Calu3 (cell line): ENCODE measurements around the gene FCAMR. TPM values are rescaled to one million over a fixed set of nuclear protein-coding genes. Genes with fewer than 3 reads are reported as not detected.
A peak's percentile ranks its signal among the peaks of the same experiment; 100 is the strongest.

Experiments
- BruUV-seq: library from RNA; stranded (reverse); fragments of 400-500 nt; replicated peaks from 2 replicates; lab custom pipeline; 2021; lab: Mats Ljungman, UMichigan
- CTCF ChIA-PET: fragments of 300-600 bp; sonication (Branson Sonifier 250); formaldehyde crosslinking; loops from one replicate; lab custom pipeline; 2022; ENCODE audit warnings: antibody characterized with exemption; lab: Charles Lee
- DNase-seq: peaks from one replicate; pipeline ENCODE4 v3.0.0; 2022
- H3K27ac Mint-ChIP-seq: one replicate; pipeline ENCODE4 v1.8.0; 2022; ENCODE audit warnings: mixed read lengths; ENCODE audit not compliant: unreplicated experiment
- H3K27me3 Mint-ChIP-seq: one replicate; pipeline ENCODE4 v1.8.0; 2022; ENCODE audit warnings: mixed read lengths; ENCODE audit not compliant: unreplicated experiment
- H3K36me3 Mint-ChIP-seq: one replicate; pipeline ENCODE4 v1.8.0; 2022; ENCODE audit warnings: mild to moderate bottlenecking, moderate library complexity, mixed read lengths; ENCODE audit not compliant: insufficient read depth, unreplicated experiment
- H3K4me1 Mint-ChIP-seq: one replicate; pipeline ENCODE4 v1.8.0; 2022; ENCODE audit warnings: mild to moderate bottlenecking, low read depth, mixed read lengths; ENCODE audit not compliant: unreplicated experiment
- H3K4me3 Mint-ChIP-seq: one replicate; pipeline ENCODE4 v1.8.0; 2022; ENCODE audit warnings: mild to moderate bottlenecking, low read depth, moderate library complexity, mixed read lengths; ENCODE audit not compliant: unreplicated experiment
- H3K9me3 Mint-ChIP-seq: one replicate; pipeline ENCODE4 v1.8.0; 2022; ENCODE audit warnings: low read depth, mixed read lengths; ENCODE audit not compliant: unreplicated experiment
- intact Hi-C: fragments of 100-400 bp; cut with micrococcal nuclease; formaldehyde crosslinking; loops from one replicate; pipeline ENCODE4 v1.10.0; 2022; ENCODE audit not compliant: unreplicated experiment
- total RNA-seq: library from RNA; stranded (reverse); gene quantifications from 2 replicates; pipeline ENCODE4 v1.2.3, GENCODE V29; 2022
- TF ChIP-seq, protein P1 (sequence below): fragments of 200-600 bp; IDR thresholded peaks from one replicate; pipeline ENCODE4 v1.8.0; 2022; ENCODE audit warnings: antibody characterized with exemption; ENCODE audit not compliant: unreplicated experiment

The FCAMR gene
- total RNA-seq, 1 experiment from 2014 or later: not detected

DNA sequence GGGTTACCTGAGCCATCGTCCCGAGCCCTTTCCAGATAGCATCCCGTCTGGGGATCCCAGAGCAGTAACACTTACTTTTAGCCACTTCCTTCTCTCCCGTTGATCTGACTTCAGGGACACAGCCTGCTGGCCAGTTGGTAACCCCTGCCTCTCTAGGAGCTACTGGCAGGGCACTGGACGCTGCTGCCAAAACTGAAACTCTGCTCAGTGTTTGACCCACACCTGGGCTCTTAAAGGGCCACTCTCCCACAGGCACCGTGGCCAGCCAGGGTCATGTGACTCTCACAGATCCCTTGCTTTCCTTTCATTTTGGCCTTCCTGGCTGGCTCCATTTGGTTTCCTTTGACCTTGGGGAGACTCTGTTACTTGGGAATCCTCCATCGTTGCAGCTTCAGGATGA is 24.0 kb downstream of the FCAMR start, which contains the start of gene PIGR:
Gene PIGR, minus strand, starts transcription at position 206 of the 400 bp plus-strand sequence. CDS start 5,935 bp downstream, outside the sequence.
- Mint-ChIP-seq H3K36me3 (peaks cover 25% of the 10 kb centered on the region), H3K4me1 (peaks cover 89% of the 10 kb centered on the region), H3K27me3 (no peaks in the 10 kb centered on the region), H3K4me3 (peak within 1 kb of the TSS; percentile 61), H3K9me3 (no peaks in the 10 kb centered on the region), H3K27ac (peak within 1 kb of the TSS; percentile 58)
- intact Hi-C loops: no loop called here
- TF ChIP-seq, protein P1, sequence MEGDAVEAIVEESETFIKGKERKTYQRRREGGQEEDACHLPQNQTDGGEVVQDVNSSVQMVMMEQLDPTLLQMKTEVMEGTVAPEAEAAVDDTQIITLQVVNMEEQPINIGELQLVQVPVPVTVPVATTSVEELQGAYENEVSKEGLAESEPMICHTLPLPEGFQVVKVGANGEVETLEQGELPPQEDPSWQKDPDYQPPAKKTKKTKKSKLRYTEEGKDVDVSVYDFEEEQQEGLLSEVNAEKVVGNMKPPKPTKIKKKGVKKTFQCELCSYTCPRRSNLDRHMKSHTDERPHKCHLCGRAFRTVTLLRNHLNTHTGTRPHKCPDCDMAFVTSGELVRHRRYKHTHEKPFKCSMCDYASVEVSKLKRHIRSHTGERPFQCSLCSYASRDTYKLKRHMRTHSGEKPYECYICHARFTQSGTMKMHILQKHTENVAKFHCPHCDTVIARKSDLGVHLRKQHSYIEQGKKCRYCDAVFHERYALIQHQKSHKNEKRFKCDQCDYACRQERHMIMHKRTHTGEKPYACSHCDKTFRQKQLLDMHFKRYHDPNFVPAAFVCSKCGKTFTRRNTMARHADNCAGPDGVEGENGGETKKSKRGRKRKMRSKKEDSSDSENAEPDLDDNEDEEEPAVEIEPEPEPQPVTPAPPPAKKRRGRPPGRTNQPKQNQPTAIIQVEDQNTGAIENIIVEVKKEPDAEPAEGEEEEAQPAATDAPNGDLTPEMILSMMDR: no peak
- CTCF ChIA-PET: interaction anchor here (1.0 to 1.7 kb wide), 3 partner anchors 8 to 37 kb away, joined by 3 to 4 read pairs (median 4); no protein-coding TSS in a partner anchor
- BruUV-seq: no TSS peak
- peak; percentile 40 for DNase-seq

DNA sequence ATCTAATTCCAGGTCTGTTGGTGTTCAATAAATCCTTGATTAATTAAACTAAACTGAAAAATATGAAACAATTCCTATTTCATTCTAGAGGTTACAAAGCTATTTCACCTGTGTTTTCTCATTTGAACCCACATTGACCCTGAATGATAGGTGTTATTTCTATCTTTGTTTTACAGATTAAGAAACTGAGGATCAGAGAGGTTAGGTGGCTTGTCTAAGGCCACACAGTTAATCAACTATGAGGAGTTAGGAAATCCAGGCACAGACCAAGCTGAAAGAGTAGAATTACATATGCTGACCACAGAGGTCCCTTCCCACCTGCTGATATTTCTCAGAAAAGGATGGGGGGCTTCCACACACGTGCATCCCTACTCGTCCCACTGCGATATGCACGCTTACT is 24.5 kb downstream of the FCAMR start:
- Mint-ChIP-seq H3K4me1 (peaks cover 89% of the 10 kb centered on the region), H3K36me3 (peaks cover 29% of the 10 kb centered on the region), H3K27me3 (no peaks in the 10 kb centered on the region), H3K9me3 (no peaks in the 10 kb centered on the region), H3K27ac (peak overlapping the region; percentile 58), H3K4me3 (peak overlapping the region; percentile 61)
- TF ChIP-seq, protein P1: no peak
- BruUV-seq: TSS peak; percentile 52
- no peak for DNase-seq
- intact Hi-C loops: no loop called here
- CTCF ChIA-PET: interaction anchor here (1.0 to 1.7 kb wide), 2 partner anchors 9 to 37 kb away, joined by 4 read pairs; no protein-coding TSS in a partner anchor

DNA sequence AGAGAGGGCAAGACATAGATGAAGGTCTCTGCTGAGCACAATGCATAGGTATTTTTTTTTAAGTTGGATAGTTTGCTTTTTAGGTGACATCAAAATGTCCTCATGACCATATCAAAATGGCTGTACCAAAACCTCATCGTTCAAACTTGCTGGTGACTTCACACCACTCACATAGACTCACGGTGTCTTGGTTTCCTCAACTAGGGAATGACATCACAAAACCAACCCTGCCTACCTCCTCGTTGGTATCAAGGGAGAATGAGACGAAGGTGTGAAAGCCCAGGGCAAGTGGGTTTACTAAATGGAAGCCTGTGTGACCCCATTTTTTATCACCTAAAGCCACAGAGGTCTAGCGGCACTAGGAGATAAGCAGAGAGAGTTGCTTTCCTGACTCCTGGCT is 25.6 kb downstream of the FCAMR start:
- intact Hi-C loops: no loop called here

DNA sequence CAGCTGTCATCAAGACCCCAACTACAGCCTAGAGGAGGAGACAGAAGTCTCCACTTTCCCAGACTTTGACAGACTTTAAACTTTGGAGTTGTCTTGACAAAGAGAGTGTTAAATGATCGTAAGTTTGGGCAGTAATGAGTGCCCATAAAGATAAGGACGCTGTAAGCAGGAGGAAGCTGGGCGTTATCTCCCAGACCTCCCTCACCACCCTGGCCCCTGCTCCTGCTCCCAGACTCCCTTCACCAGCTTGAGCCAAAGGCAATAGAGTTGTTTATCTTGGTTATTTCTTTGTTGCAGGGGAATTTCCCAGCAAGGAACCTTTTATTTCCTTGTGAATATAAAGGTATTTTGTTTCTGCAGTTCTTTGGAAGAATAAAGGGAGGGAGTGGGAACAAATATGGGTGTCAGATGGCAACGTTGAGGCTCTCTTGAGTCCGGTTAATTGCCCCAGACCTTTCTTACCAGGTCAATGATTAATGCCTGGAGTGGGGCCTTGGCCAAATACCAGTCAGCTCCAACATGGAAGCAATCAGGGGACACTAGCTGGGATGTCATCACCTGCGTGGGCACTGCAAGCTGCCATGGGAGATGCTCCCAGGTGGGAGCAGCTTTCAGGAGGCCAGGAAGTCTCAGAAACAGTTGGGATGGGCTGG is 28.4 kb downstream of the FCAMR start:
- Mint-ChIP-seq H3K4me3 (peak overlapping the region; percentile 18), H3K9me3 (no peaks in the 10 kb centered on the region), H3K27me3 (no peaks in the 10 kb centered on the region), H3K27ac (peak overlapping the region; percentile 86), H3K36me3 (peaks cover 37% of the 10 kb centered on the region), H3K4me1 (peaks cover 64% of the 10 kb centered on the region)
- peak; percentile 81 for DNase-seq
- TF ChIP-seq, protein P1: no peak
- intact Hi-C loops: loop anchor here (1.0 kb wide), 1 partner anchor 9 kb away; no protein-coding TSS in a partner anchor
- no TSS peak for BruUV-seq
- CTCF ChIA-PET: interaction anchor here (0.8 to 3.0 kb wide), 11 partner anchors 9 to 306 kb away, joined by 3 to 22 read pairs (median 4); partner anchors contain the start of gene DYRK3

More for the DNA sequence above, 25.6 kb downstream of the FCAMR start:
- no peak for DNase-seq
- Mint-ChIP-seq H3K27me3 (no peaks in the 10 kb centered on the region), H3K27ac (peak overlapping the region; percentile 58), H3K4me3 (peak overlapping the region; percentile 61), H3K9me3 (no peaks in the 10 kb centered on the region), H3K36me3 (peaks cover 37% of the 10 kb centered on the region), H3K4me1 (peaks cover 92% of the 10 kb centered on the region)
- no TSS peak for BruUV-seq
- TF ChIP-seq, protein P1: no peak
- CTCF ChIA-PET: no interaction called here
